Mammary epithelial cell (primary cell): ENCODE results near the gene SSBP4.

Source experiments
- CTCF ChIP-seq, 2 donors: IDR thresholded peaks in 1 of 2; conservative IDR thresholded peaks in 1 of 2; 2 replicates each; pipeline ENCODE4 v1.5.1; 2011 to 2012; ENCODE audit warnings: inconsistent platforms in 2 of 2, low read length in 2 of 2, mild to moderate bottlenecking in 2 of 2, control low read depth in 1 of 2, low read depth in 1 of 2; ENCODE audit not compliant: insufficient read depth in 1 of 2; ENCODE audit errors: extremely low read depth in 1 of 2
- EZH2 ChIP-seq: IDR thresholded peaks from 2 replicates; pipeline ENCODE4 v1.6.1; 2012; ENCODE audit warnings: low read length, inconsistent platforms, borderline replicate concordance

- TF ChIP-seq CTCF (conservative IDR thresholded peaks at IDR 0.05 in 1 of 2, IDR thresholded peaks at IDR 0.05 in 1 of 2; ENCODE audit: extremely low read depth in 1 of 2, insufficient read depth in 1 of 2, low read depth in 1 of 2, low read length in 2 of 2) (no peak), EZH2 (no peak)
Measured at GRCh38 chr19:18465214-18465963, 46.2 kb downstream of the SSBP4 start.
